Measurements from ENCODE around the gene BST1.

BST1 gene

GRCh38 chr4:15702941-15703403 is at the start of gene BST1:
Gene BST1, plus strand, starts transcription at chr4:15703065. Its CDS starts 80 bp downstream, at chr4:15703145.
- no peak for FAIRE-seq

- no peak for FAIRE-seq
These were observed 49.4 kb upstream of the BST1 start for GRCh38 chr4:15653420-15653819.

- no peak for FAIRE-seq
These were observed 48.8 kb upstream of the BST1 start for GRCh38 chr4:15653864-15654592.

- no peak for FAIRE-seq
These were observed 48.2 kb upstream of the BST1 start for GRCh38 chr4:15654593-15655222.

GRCh38 chr4:15655223-15656037 is 47.4 kb upstream of the BST1 start, which contains the start of gene FBXL5:
Gene FBXL5, minus strand, starts transcription at chr4:15655357. Its CDS starts 70 bp downstream, at chr4:15655287.
- FAIRE-seq, result no peak

- no peak for FAIRE-seq
These were observed 46.8 kb upstream of the BST1 start for GRCh38 chr4:15656038-15656470.

- FAIRE-seq, result no peak
These were observed 45.5 kb upstream of the BST1 start for GRCh38 chr4:15657366-15657765.

- FAIRE-seq, result no peak
These were observed 44.6 kb upstream of the BST1 start for GRCh38 chr4:15658136-15658770.

GRCh38 chr4:15658781-15659180 is 44.1 kb upstream of the BST1 start:
- FAIRE-seq, result no peak

GRCh38 chr4:15659768-15660570 is 42.9 kb upstream of the BST1 start:
- no peak for FAIRE-seq

- no peak for FAIRE-seq
These were observed 37.0 kb upstream of the BST1 start for GRCh38 chr4:15665753-15666365.

GRCh38 chr4:15667006-15667405 is 35.9 kb upstream of the BST1 start:
- FAIRE-seq, result no peak

GRCh38 chr4:15668566-15669435 is 34.1 kb upstream of the BST1 start:
- FAIRE-seq, result no peak

- FAIRE-seq, result no peak
These were observed 32.3 kb upstream of the BST1 start for GRCh38 chr4:15670576-15670975.

- no peak for FAIRE-seq
These were observed 30.8 kb upstream of the BST1 start for GRCh38 chr4:15672101-15672500.

GRCh38 chr4:15673337-15673736 is 29.5 kb upstream of the BST1 start:
- no peak for FAIRE-seq

GRCh38 chr4:15674046-15674445 is 28.8 kb upstream of the BST1 start:
- FAIRE-seq, result no peak

GRCh38 chr4:15674926-15675325 is 27.9 kb upstream of the BST1 start:
- FAIRE-seq, result no peak

- no peak for FAIRE-seq
These were observed 27.5 kb upstream of the BST1 start for GRCh38 chr4:15675356-15675755.

- FAIRE-seq, result no peak
These were observed 26.8 kb upstream of the BST1 start for GRCh38 chr4:15676039-15676438.

GRCh38 chr4:15676899-15677298 is 26.0 kb upstream of the BST1 start:
- no peak for FAIRE-seq
